K562 (cell line): ENCODE measurements around the gene PROM2. TPM values are rescaled to one million over a fixed set of nuclear protein-coding genes. Genes with fewer than 3 reads are reported as not detected.

Source experiments
- ATAC-seq: fragments of 200-7000 bp; cut with Tn5 transposase; 3 replicates; pipeline ENCODE4 v1.9.1; 2020; ENCODE audit warnings: moderate library complexity
- BruUV-seq: library from RNA; stranded (reverse); fragments of 400-500 nt; replicated peaks from 2 replicates; lab custom pipeline; 2021; lab: Mats Ljungman, UMichigan
- CTCF ChIA-PET: fragments of 300-600 bp; formaldehyde crosslinking; extraction: SDS; loops from one replicate; lab custom pipeline; 2021; ENCODE audit warnings: low intra/inter-chr PET ratio; lab: Yijun Ruan, JAX
- POLR2A ChIA-PET: fragments of 300-600, 350-650 bp; sonication (Branson Sonifier 250); formaldehyde crosslinking; extraction: SDS; loops from one replicate; lab custom pipeline; 2021; ENCODE audit warnings: antibody characterized with exemption, inconsistent platforms; lab: Yijun Ruan, JAX
- DNase-seq, 4 experiments: peaks; one replicate each; pipeline versions ENCODE4 v3.0.0 to v3.0.0-alpha.2; 2011 to 2018; ENCODE audit warnings: low spot score in 3 of 4, mixed read lengths in 3 of 4; ENCODE audit errors: extremely low read depth in 1 of 4
- FAIRE-seq: peaks from 2 replicates; lab custom pipeline; 2011; peaks lifted over from hg19 to GRCh38; lab: Jason Lieb, UNC
- H2AFZ ChIP-seq: 2 replicates; pipeline ENCODE4 v1.6.0; 2011; ENCODE audit warnings: low read depth, low read length, control low read depth, inconsistent platforms
- H3K27ac ChIP-seq: fragments of 200-600 bp; 3 replicates; pipeline ENCODE4 v1.8.0; 2011; ENCODE audit warnings: low read depth, mild to moderate bottlenecking, control low read depth, inconsistent platforms, low read length, moderate library complexity, mixed read lengths; ENCODE audit errors: extremely low read depth
- H3K27me3 ChIP-seq, 2 experiments: fragments of 300-600 bp in 1 of 2; 2 replicates in 1 of 2; 3 replicates in 1 of 2; pipeline versions ENCODE4 v1.6.0 to v1.8.0; 2011; ENCODE audit warnings: inconsistent platforms in 2 of 2, low read length in 2 of 2, mild to moderate bottlenecking in 1 of 2, mixed read lengths in 1 of 2, moderate library complexity in 1 of 2; ENCODE audit not compliant: control insufficient read depth in 2 of 2, insufficient read depth in 2 of 2
- H3K36me3 ChIP-seq: fragments of 300-600 bp; 3 replicates; pipeline ENCODE4 v1.8.0; 2011; ENCODE audit warnings: mild to moderate bottlenecking, low read length, inconsistent platforms; ENCODE audit not compliant: control insufficient read depth, insufficient read depth
- H3K4me1 ChIP-seq, 2 experiments: fragments of 200-600 bp in 1 of 2; replicated peaks in 1 of 2; 2 replicates in 1 of 2; 3 replicates in 1 of 2; pipeline versions ENCODE4 v1.5.1 to v1.8.0; 2011; ENCODE audit warnings: inconsistent platforms in 2 of 2, low read length in 2 of 2, mild to moderate bottlenecking in 1 of 2, mixed read lengths in 1 of 2, moderate library complexity in 1 of 2; ENCODE audit not compliant: control insufficient read depth in 2 of 2, insufficient read depth in 2 of 2
- H3K4me2 ChIP-seq: 2 replicates; pipeline ENCODE4 v1.6.1; 2011; ENCODE audit warnings: low read length, control low read depth, inconsistent platforms, mixed read lengths; ENCODE audit not compliant: insufficient read depth
- H3K4me3 ChIP-seq: fragments of 200-600 bp; sonication (generic), shearing (Covaris generic); 2 replicates; pipeline ENCODE4 v1.5.1; 2016; ENCODE audit warnings: control low read depth, inconsistent platforms
- H3K79me2 ChIP-seq: fragments of 200-600 bp; 3 replicates; pipeline ENCODE4 v1.8.0; 2011; ENCODE audit warnings: low read length, inconsistent platforms; ENCODE audit not compliant: control insufficient read depth, insufficient read depth
- H3K9ac ChIP-seq, 2 experiments: 2 replicates each; pipeline versions ENCODE4 v1.6.0 to v1.6.1; 2011; ENCODE audit warnings: low read depth in 2 of 2, low read length in 2 of 2, control low read depth in 1 of 2, inconsistent platforms in 1 of 2, mild to moderate bottlenecking in 1 of 2, mixed read lengths in 1 of 2; ENCODE audit not compliant: insufficient read depth in 1 of 2
- H3K9me1 ChIP-seq: one replicate; pipeline ENCODE4 v1.6.0; 2011; ENCODE audit warnings: inconsistent platforms, mild to moderate bottlenecking, low read length, moderate library complexity; ENCODE audit not compliant: control insufficient read depth, insufficient read depth
- H3K9me3 ChIP-seq: replicated peaks from 2 replicates; pipeline ENCODE4 v1.5.1; 2011; ENCODE audit warnings: low read depth, low read length, inconsistent platforms; ENCODE audit not compliant: control insufficient read depth, insufficient read depth
- H4K20me1 ChIP-seq: replicated peaks from 2 replicates; pipeline ENCODE4 v1.6.1; 2011; ENCODE audit warnings: low read length, inconsistent platforms, mixed read lengths; ENCODE audit not compliant: control insufficient read depth, insufficient read depth
- AFF1 ChIP-seq, 2 experiments: fragments of 450-650 bp; IDR thresholded peaks; 2 replicates each; pipeline ENCODE4 v1.6.1; 2018; ENCODE audit warnings: mild to moderate bottlenecking in 2 of 2, low read depth in 1 of 2; ENCODE audit not compliant: partially characterized antibody in 2 of 2
- PRMT5 ChIP-seq: sonication (generic); formaldehyde crosslinking; IDR thresholded peaks from 2 replicates; pipeline ENCODE4 v1.5.0; 2020; ENCODE audit warnings: missing genetic modification reagents
- in situ Hi-C: fragments of 300-500 bp; cut with MboI; formaldehyde crosslinking; loops from 4 replicates; pipeline ENCODE4 v1.15.0; 2018; ENCODE audit warnings: inconsistent platforms, mixed read lengths
- intact Hi-C: fragments of 100-400 bp; cut with micrococcal nuclease; formaldehyde crosslinking; loops from 2 replicates; pipeline ENCODE4 v1.14.2; 2022
- polyA plus RNA-seq, 8 experiments: library from polyadenylated mRNA; depleted of rRNA in 4 of 8; stranded (reverse) in 5 of 8; unstranded in 3 of 8; fragments of >200 nt; fragmentation: Nextera tagmentation in 2 of 8; fragmentation: Illumina TruSeq in 1 of 8; extraction: Ambion mirVana in 2 of 8; extraction: Trizol in 1 of 8; gene quantifications; 2 replicates each; pipeline versions ENCODE4 v1.2.1 to v1.2.3, GENCODE V29; 2011 to 2014; ENCODE audit warnings: inconsistent platforms in 1 of 8, missing spikeins in 1 of 8
- total RNA-seq, 7 experiments: library from RNA; depleted of rRNA in 6 of 7; stranded (reverse); fragments of >200 nt in 6 of 7; fragmentation: Illumina TruSeq in 2 of 7; extraction: Trizol in 2 of 7; gene quantifications; 2 replicates each; pipeline versions ENCODE4 v1.2.1 to v1.2.3, GENCODE V29; 2011 to 2021; ENCODE audit warnings: low replicate concordance in 1 of 7

Gene PROM2
- total and polyA plus RNA-seq, 9 of the 15 experiments (the other 6 are each of a cell fraction or from before 2014, with no cell fraction given) = not detected

- POLR2A ChIA-PET = no interaction called here
- FAIRE-seq (no peak), DNase-seq (no peak), ATAC-seq (no peak)
- H3K4me2 ChIP-seq = no peak overlapping the region
- CTCF ChIA-PET = no interaction called here
- in situ Hi-C loops = no loop called here
- no peaks in the 10 kb centered on the region for H3K4me1 ChIP-seq
- H3K4me3 ChIP-seq = no peak overlapping the region
- peaks cover 3 to 28% of the 10 kb centered on the region in 2 experiments; a peak in 3 of 5 replicates for H3K27me3 ChIP-seq
- TF ChIP-seq PRMT5 (CRISPR knock-in tag) = no peak
- TF ChIP-seq AFF1 (IDR thresholded peaks at IDR 0.05; ENCODE audit: low read depth in 1 of 2, partially characterized antibody in 2 of 2) = peak in 1 of 2 experiments; percentile 75
- no peaks in the 10 kb centered on the region for H3K9me1 ChIP-seq
- H3K79me2 ChIP-seq = no peaks in the 10 kb centered on the region
- H3K27ac ChIP-seq = no peak overlapping the region
- intact Hi-C loops = no loop called here
- BruUV-seq = no TSS peak
- H3K9me3 ChIP-seq = no peaks in the 10 kb centered on the region
- no peaks in the 10 kb centered on the region for H3K36me3 ChIP-seq
- no peak overlapping the region for H2AFZ ChIP-seq
- no peaks in the 10 kb centered on the region for H4K20me1 ChIP-seq
- H3K9ac ChIP-seq = no peak overlapping the region
These were observed 17.0 kb downstream of the PROM2 start for GRCh38 chr2:95291222-95291621.
